ENCODE measurements around the gene LORICRIN.

Gene LORICRIN

GRCh38 chr1:153305682-153306081 lies 46.2 kb downstream of the LORICRIN start:
- H3K9me3 Mint-ChIP-seq: no peaks in the 10 kb centered on the region
- ATAC-seq (ENCODE audit: low read depth): no peak
- no peak overlapping the region for H3K4me3 Mint-ChIP-seq
- no peak for DNase-seq (ENCODE audit: low spot score in 2 of 2)
- peaks cover 18% of the 10 kb centered on the region for H3K27me3 Mint-ChIP-seq
- H3K27ac Mint-ChIP-seq: no peak overlapping the region
- H3K4me1 Mint-ChIP-seq: no peaks in the 10 kb centered on the region
- H3K36me3 Mint-ChIP-seq: no peaks in the 10 kb centered on the region

GRCh38 chr1:153306303-153307220 lies 47.1 kb downstream of the LORICRIN start:
- ATAC-seq (ENCODE audit: low read depth) (no peak), DNase-seq (ENCODE audit: low spot score in 2 of 2) (no peak)
- Mint-ChIP-seq H3K4me1 (no peaks in the 10 kb centered on the region), H3K27me3 (peaks cover 18% of the 10 kb centered on the region), H3K36me3 (no peaks in the 10 kb centered on the region), H3K27ac (no peak overlapping the region), H3K4me3 (no peak overlapping the region), H3K9me3 (no peaks in the 10 kb centered on the region)

DNA sequence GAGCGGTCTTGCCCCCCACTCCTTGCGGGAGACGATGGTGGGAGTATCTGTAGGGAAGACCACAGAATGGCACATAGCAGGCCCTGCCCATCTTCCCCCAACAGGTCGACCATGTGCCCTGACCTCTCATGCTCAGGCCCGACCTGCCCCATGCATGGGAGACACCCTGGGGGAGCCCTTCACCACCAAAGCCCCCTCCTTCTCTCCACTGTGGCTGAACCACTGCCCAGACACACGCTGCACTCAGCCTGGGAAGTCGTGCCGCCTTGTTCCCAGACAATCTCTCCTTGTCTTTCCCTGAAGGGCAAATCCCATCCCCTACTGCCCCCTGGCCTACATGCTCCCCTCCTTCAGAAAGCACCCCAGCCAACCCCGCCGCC lies 47.7 kb downstream of the LORICRIN start:
- ATAC-seq (ENCODE audit: low read depth): no peak
- Mint-ChIP-seq H3K4me1 (no peaks in the 10 kb centered on the region), H3K27ac (no peak overlapping the region), H3K4me3 (no peak overlapping the region), H3K36me3 (no peaks in the 10 kb centered on the region), H3K27me3 (peaks cover 18% of the 10 kb centered on the region), H3K9me3 (no peaks in the 10 kb centered on the region)
- no peak for DNase-seq (ENCODE audit: low spot score in 2 of 2)

DNA sequence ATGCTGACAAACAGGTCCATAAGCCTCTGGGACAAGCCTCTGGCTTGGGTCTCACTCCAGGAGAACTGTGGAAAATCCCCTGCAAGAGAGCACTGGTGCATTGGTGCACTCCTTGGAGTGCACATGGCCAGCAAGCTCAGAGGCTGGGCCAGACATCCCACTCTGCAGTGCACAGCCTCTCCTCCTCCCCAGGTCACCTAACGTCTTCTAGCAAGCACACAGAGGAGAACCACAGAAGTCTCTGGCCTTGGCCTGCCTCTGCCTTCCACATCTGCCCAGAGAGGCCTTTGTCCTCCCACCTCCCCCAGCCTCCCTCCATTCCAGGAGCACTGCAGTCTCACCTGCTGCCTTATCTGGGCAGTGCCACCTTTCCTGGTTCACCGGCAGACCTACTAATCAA lies 49.1 kb downstream of the LORICRIN start:
- no peaks in the 10 kb centered on the region for H3K4me1 Mint-ChIP-seq
- peaks cover 23% of the 10 kb centered on the region for H3K27me3 Mint-ChIP-seq
- no peaks in the 10 kb centered on the region for H3K36me3 Mint-ChIP-seq
- H3K9me3 Mint-ChIP-seq: no peaks in the 10 kb centered on the region
- ATAC-seq (ENCODE audit: low read depth) (no peak), DNase-seq (ENCODE audit: low spot score in 2 of 2) (no peak)
- no peak overlapping the region for H3K27ac Mint-ChIP-seq
- no peak overlapping the region for H3K4me3 Mint-ChIP-seq

GRCh38 chr1:153309441-153309840 lies 50.0 kb downstream of the LORICRIN start:
- Mint-ChIP-seq H3K36me3 (no peaks in the 10 kb centered on the region), H3K9me3 (no peaks in the 10 kb centered on the region), H3K4me1 (no peaks in the 10 kb centered on the region), H3K4me3 (no peak overlapping the region), H3K27ac (no peak overlapping the region), H3K27me3 (peaks cover 22% of the 10 kb centered on the region)
- DNase-seq (ENCODE audit: low spot score in 2 of 2): no peak
- no peak for ATAC-seq (ENCODE audit: low read depth)

- ATAC-seq (ENCODE audit: low read depth) (no peak), DNase-seq (ENCODE audit: low spot score in 2 of 2) (no peak)
- H3K4me1 Mint-ChIP-seq: no peaks in the 10 kb centered on the region
- peaks cover 19% of the 10 kb centered on the region for H3K27me3 Mint-ChIP-seq
- H3K9me3 Mint-ChIP-seq: no peaks in the 10 kb centered on the region
- H3K27ac Mint-ChIP-seq: no peak overlapping the region
- no peak overlapping the region for H3K4me3 Mint-ChIP-seq
- H3K36me3 Mint-ChIP-seq: no peaks in the 10 kb centered on the region
Measured at GRCh38 chr1:153310526-153310925, 51.0 kb downstream of the LORICRIN start.

Measured in memory B cell (primary cell).